Measurements from ENCODE around the gene B3GLCT. TPM values are rescaled to one million over a fixed set of nuclear protein-coding genes. Genes with fewer than 3 reads are reported as not detected.

Gene B3GLCT
- total and polyA plus RNA-seq, 2 experiments from 2014 or later = 14.9 to 18.3 TPM

- no peak for DNase-seq
- Histone ChIP-seq H3K4me3 (no peak overlapping the region), H3K36me3 (ENCODE audit: low read depth) (no peaks in the 10 kb centered on the region), H3F3A (ENCODE audit: insufficient read depth) (no peaks in the 10 kb centered on the region), H3K27ac (no peak overlapping the region), H3K4me1 (ENCODE audit: insufficient read depth) (no peaks in the 10 kb centered on the region), H3K9me3 (ENCODE audit: low read depth) (no peaks in the 10 kb centered on the region), H3K4me2 (ENCODE audit: unreplicated experiment) (no peak overlapping the region), H2AFZ (no peak overlapping the region), H4K20me1 (ENCODE audit: insufficient read depth) (no peaks in the 10 kb centered on the region), H3K27me3 (replicated peaks; ENCODE audit: insufficient read depth) (no peaks in the 10 kb centered on the region), H3K9ac (no peak overlapping the region), H3K9me2 (ENCODE audit: insufficient read depth) (no peaks in the 10 kb centered on the region), H3K79me2 (ENCODE audit: insufficient read depth) (no peaks in the 10 kb centered on the region)
- in situ Hi-C loops (cut with MboI) = no loop called here
- no peak for TF ChIP-seq EZH2phosphoT487 (IDR thresholded peaks at IDR 0.05; ENCODE audit: insufficient read depth, low read depth)
- WGBS, 2 experiments (ENCODE audit: low coverage in 1 of 2, low lambda C conversion rate in 2 of 2, missing lambda C conversion rate in 2 of 2) = 97 to 98% methylated on average over 5 of the region's 5 CpGs
These were observed 76.6 kb downstream of the B3GLCT start for GRCh38 chr13:31276421-31276820.

DNA sequence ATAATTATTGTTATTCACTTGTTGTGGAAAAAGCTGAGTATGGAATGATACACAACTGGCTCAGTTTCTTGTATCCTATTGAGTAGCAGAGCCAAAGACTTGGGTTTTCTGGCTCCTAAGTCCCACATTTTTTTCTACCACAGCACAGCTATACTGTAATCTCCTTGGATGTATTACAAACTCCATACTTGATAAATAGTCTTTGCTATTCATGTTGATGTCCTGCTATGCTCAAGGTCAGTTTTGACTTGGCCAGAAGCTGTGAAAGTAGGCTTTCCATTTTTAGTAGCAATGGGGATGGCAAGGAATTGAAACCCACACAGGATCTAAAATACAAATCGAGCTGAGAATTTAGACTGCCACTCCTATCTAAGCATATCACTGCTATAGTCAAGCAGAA, 79.1 kb downstream of the B3GLCT start:
- 96 to 97% methylated on average over 1 of the region's 1 CpG for WGBS, 2 experiments (ENCODE audit: low coverage in 1 of 2, low lambda C conversion rate in 2 of 2, missing lambda C conversion rate in 2 of 2)
- no peak for DNase-seq
- H3F3A ChIP-seq (ENCODE audit: insufficient read depth) = no peaks in the 10 kb centered on the region

GRCh38 chr13:31282741-31283455, 83.1 kb downstream of the B3GLCT start:
- Histone ChIP-seq H3K79me2 (ENCODE audit: insufficient read depth) (no peaks in the 10 kb centered on the region), H3K4me3 (no peak overlapping the region), H4K20me1 (ENCODE audit: insufficient read depth) (no peaks in the 10 kb centered on the region), H3F3A (ENCODE audit: insufficient read depth) (no peaks in the 10 kb centered on the region), H3K36me3 (ENCODE audit: low read depth) (0 out of 2 replicates have a peak, but pooled peaks cover 3% of the 10 kb centered on the region), H3K9me2 (ENCODE audit: insufficient read depth) (no peaks in the 10 kb centered on the region), H3K27ac (no peak overlapping the region), H3K9ac (no peak overlapping the region), H3K27me3 (replicated peaks; ENCODE audit: insufficient read depth) (no peaks in the 10 kb centered on the region), H3K4me2 (ENCODE audit: unreplicated experiment) (no peak overlapping the region), H3K9me3 (ENCODE audit: low read depth) (no peaks in the 10 kb centered on the region), H3K4me1 (ENCODE audit: insufficient read depth) (no peaks in the 10 kb centered on the region), H2AFZ (no peak overlapping the region)
- TF ChIP-seq EZH2phosphoT487 (IDR thresholded peaks at IDR 0.05; ENCODE audit: insufficient read depth, low read depth) = no peak
- no peak for TF ChIP-seq EZH2 (IDR thresholded peaks at IDR 0.05; ENCODE audit: insufficient read depth, poor library complexity, severe bottlenecking)
- in situ Hi-C loops (cut with MboI) = no loop called here
- WGBS, 2 experiments (ENCODE audit: low coverage in 1 of 2, low lambda C conversion rate in 2 of 2, missing lambda C conversion rate in 2 of 2) = 94 to 99% methylated on average over 3 of the region's 3 CpGs
- no peak for DNase-seq

More for the DNA sequence above, 79.1 kb downstream of the B3GLCT start:
- in situ Hi-C loops (cut with MboI) = no loop called here
- no peaks in the 10 kb centered on the region for H3K9me3 ChIP-seq (ENCODE audit: low read depth)
- TF ChIP-seq EZH2 (IDR thresholded peaks at IDR 0.05; ENCODE audit: insufficient read depth, poor library complexity, severe bottlenecking) (no peak), EZH2phosphoT487 (IDR thresholded peaks at IDR 0.05; ENCODE audit: insufficient read depth, low read depth) (no peak)
- no peak overlapping the region for H2AFZ ChIP-seq
- no peaks in the 10 kb centered on the region for H3K4me1 ChIP-seq (ENCODE audit: insufficient read depth)
- no peaks in the 10 kb centered on the region for H3K79me2 ChIP-seq (ENCODE audit: insufficient read depth)
- no peaks in the 10 kb centered on the region for H3K9me2 ChIP-seq (ENCODE audit: insufficient read depth)
- no peak overlapping the region for H3K4me2 ChIP-seq (ENCODE audit: unreplicated experiment)
- no peak overlapping the region for H3K27ac ChIP-seq
- H3K27me3 ChIP-seq (replicated peaks; ENCODE audit: insufficient read depth) = no peaks in the 10 kb centered on the region
- no peaks in the 10 kb centered on the region for H3K36me3 ChIP-seq (ENCODE audit: low read depth)
- no peaks in the 10 kb centered on the region for H4K20me1 ChIP-seq (ENCODE audit: insufficient read depth)
- no peak overlapping the region for H3K4me3 ChIP-seq
- H3K9ac ChIP-seq = no peak overlapping the region

DNA sequence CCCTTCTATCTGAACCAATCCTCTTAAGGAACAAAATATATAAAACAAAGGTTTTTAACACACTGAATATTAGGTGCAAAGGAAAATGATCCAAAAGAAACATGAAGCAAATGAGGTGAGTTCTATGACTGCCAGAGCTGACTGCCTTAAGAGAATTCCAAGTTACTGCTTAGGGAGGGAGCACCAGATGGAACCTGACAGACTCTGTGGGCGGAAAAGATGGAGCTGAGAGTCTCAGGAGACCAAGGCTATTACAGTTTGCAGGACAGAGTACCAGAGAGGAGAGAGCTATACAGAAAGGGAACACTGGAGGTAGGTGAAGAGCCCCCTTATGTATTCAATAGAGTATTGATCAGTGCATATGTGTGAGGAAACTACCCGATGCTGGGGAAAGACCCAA, 87.2 kb downstream of the B3GLCT start:
- no peak for DNase-seq
- Histone ChIP-seq H3K4me1 (ENCODE audit: insufficient read depth) (no peaks in the 10 kb centered on the region), H3K9ac (no peak overlapping the region), H3F3A (ENCODE audit: insufficient read depth) (no peaks in the 10 kb centered on the region), H3K4me3 (no peak overlapping the region), H3K9me2 (ENCODE audit: insufficient read depth) (no peaks in the 10 kb centered on the region), H2AFZ (no peak overlapping the region), H4K20me1 (ENCODE audit: insufficient read depth) (no peaks in the 10 kb centered on the region), H3K4me2 (ENCODE audit: unreplicated experiment) (no peak overlapping the region), H3K36me3 (ENCODE audit: low read depth) (peaks cover 23% of the 10 kb centered on the region; the same call in 1 of the 2 replicates), H3K79me2 (ENCODE audit: insufficient read depth) (no peaks in the 10 kb centered on the region), H3K27ac (no peak overlapping the region), H3K9me3 (ENCODE audit: low read depth) (peaks cover 10% of the 10 kb centered on the region), H3K27me3 (replicated peaks; ENCODE audit: insufficient read depth) (no peaks in the 10 kb centered on the region)
- in situ Hi-C loops (cut with MboI) = no loop called here
- 100% methylated on average over 2 of the region's 2 CpGs for WGBS, 2 experiments (ENCODE audit: low coverage in 1 of 2, low lambda C conversion rate in 2 of 2, missing lambda C conversion rate in 2 of 2)
- no peak for TF ChIP-seq EZH2phosphoT487 (IDR thresholded peaks at IDR 0.05; ENCODE audit: insufficient read depth, low read depth)
- no peak for TF ChIP-seq EZH2 (IDR thresholded peaks at IDR 0.05; ENCODE audit: insufficient read depth, poor library complexity, severe bottlenecking)

DNA sequence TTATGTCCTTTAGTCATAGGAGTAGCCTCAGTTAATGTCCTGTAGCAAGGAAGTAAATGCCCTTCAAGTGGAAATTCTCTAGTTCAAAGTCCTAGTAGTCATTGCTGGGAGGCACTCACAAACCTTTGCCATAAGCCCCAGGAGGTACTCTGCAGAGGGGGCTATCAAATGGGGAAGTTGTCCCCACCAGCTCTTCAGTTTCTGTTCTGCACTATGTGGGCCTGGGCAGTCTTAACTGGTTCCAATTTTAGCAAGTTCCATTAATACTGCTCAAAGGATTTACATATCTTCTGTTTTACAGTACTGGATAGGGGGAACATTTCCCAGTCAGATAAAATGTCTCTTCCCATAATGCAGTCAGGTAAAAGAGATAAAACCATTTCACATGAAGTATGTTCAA, 101.3 kb downstream of the B3GLCT start:
- Histone ChIP-seq H3K36me3 (ENCODE audit: low read depth) (no peaks in the 10 kb centered on the region), H2AFZ (no peak overlapping the region), H3K4me1 (ENCODE audit: insufficient read depth) (no peaks in the 10 kb centered on the region), H3K4me3 (no peak overlapping the region), H3K4me2 (ENCODE audit: unreplicated experiment) (no peak overlapping the region), H3K9me2 (ENCODE audit: insufficient read depth) (no peaks in the 10 kb centered on the region), H4K20me1 (ENCODE audit: insufficient read depth) (no peaks in the 10 kb centered on the region), H3K79me2 (ENCODE audit: insufficient read depth) (no peaks in the 10 kb centered on the region), H3K9ac (no peak overlapping the region), H3K27ac (no peak overlapping the region), H3F3A (ENCODE audit: insufficient read depth) (no peaks in the 10 kb centered on the region), H3K9me3 (ENCODE audit: low read depth) (no peaks in the 10 kb centered on the region), H3K27me3 (replicated peaks; ENCODE audit: insufficient read depth) (no peaks in the 10 kb centered on the region)
- in situ Hi-C loops (cut with MboI) = no loop called here
- no peak for DNase-seq
- TF ChIP-seq EZH2 (IDR thresholded peaks at IDR 0.05; ENCODE audit: insufficient read depth, poor library complexity, severe bottlenecking) (no peak), EZH2phosphoT487 (IDR thresholded peaks at IDR 0.05; ENCODE audit: insufficient read depth, low read depth) (no peak)

Measured in GM23248 (cell line).